ENCODE measurements around the gene SMIM41.
A peak's percentile ranks its signal among the peaks of the same experiment; 100 is the strongest.

The SMIM41 gene

GRCh38 chr12:52147367-52147963 lies 68.0 kb downstream of the SMIM41 start:
- no peak for DNase-seq (ENCODE audit: low read depth)

- no peak for DNase-seq (ENCODE audit: low read depth)
Observed at GRCh38 chr12:52147964-52148463, 68.5 kb downstream of the SMIM41 start.

- DNase-seq (ENCODE audit: low read depth), result no peak
Observed at GRCh38 chr12:52148464-52149181, 69.1 kb downstream of the SMIM41 start.

GRCh38 chr12:52149182-52149641 lies 69.7 kb downstream of the SMIM41 start:
- no peak for DNase-seq (ENCODE audit: low read depth)

- no peak for DNase-seq (ENCODE audit: low read depth)
Observed at GRCh38 chr12:52149651-52150241, 70.2 kb downstream of the SMIM41 start.

- DNase-seq (ENCODE audit: low read depth), result no peak
Observed at GRCh38 chr12:52151153-52151836, 71.8 kb downstream of the SMIM41 start.

- peak; percentile 49 for DNase-seq (ENCODE audit: low read depth)
Observed at GRCh38 chr12:52151837-52152783, 72.6 kb downstream of the SMIM41 start.

GRCh38 chr12:52152905-52153317 lies 73.4 kb downstream of the SMIM41 start:
- no peak for DNase-seq (ENCODE audit: low read depth)

- DNase-seq (ENCODE audit: low read depth), result no peak
Observed at GRCh38 chr12:52155048-52155868, 75.8 kb downstream of the SMIM41 start.

- no peak for DNase-seq (ENCODE audit: low read depth)
Observed at GRCh38 chr12:52156311-52156710, 76.8 kb downstream of the SMIM41 start.

GRCh38 chr12:52156757-52157565 lies 77.5 kb downstream of the SMIM41 start:
- DNase-seq (ENCODE audit: low read depth), result peak; percentile 57

- no peak for DNase-seq (ENCODE audit: low read depth)
Observed at GRCh38 chr12:52157566-52158150, 78.2 kb downstream of the SMIM41 start.
